ENCODE data around the gene ADPRHL1.
A peak's percentile ranks its signal among the peaks of the same experiment; 100 is the strongest.

The ADPRHL1 gene

DNA sequence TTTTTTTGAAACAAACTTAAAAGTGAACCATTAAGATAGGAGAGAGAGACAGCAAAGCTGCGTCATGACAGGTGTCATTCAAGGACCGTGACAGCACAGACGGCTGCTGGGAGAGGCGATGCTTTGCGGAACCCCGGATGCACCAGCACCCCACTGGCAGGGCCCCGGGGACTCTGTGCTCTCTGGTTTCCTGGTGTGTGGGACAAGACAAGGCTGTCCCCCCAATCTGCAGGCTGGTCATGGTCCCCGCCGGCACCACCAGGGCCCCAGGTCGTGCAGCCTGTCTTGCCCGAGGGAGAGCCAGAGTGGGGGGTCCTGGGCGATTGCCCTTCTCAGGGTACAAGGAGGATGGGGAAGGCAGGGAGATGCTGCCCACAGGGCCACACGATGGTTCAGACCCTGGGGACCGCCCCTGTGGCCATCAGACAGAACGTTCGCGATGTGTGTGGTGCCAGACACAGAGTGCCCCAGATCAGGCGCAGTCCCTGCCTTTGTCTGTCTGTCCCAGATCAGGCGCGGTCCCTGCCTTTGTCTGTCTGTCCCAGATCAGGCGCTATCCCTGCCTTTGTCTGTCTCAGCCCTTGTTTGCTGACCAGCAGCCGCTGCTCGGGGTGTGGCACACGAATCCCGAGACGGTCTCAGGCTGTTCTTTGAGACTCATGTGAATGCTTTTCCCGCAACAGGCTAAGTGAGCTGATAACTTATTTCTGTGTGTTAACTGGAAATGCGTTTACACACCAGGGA lies 36.1 kb downstream of the ADPRHL1 start:
- TF ChIP-seq TCF12 (IDR thresholded peaks at IDR 0.05; ENCODE audit: low read depth): no peak
- TF ChIP-seq CREB1 (IDR thresholded peaks at IDR 0.05; ENCODE audit: low read depth): no peak
- TF ChIP-seq CEBPB (IDR thresholded peaks at IDR 0.05): no peak
- TF ChIP-seq NFIC (IDR thresholded peaks at IDR 0.05): no peak
- no peak for TF ChIP-seq TEAD4 (IDR thresholded peaks at IDR 0.05)
- no peak for TF ChIP-seq TAF1 (IDR thresholded peaks at IDR 0.05; ENCODE audit: low read depth)
- no peak for TF ChIP-seq EGR1 (IDR thresholded peaks at IDR 0.05)
- no peak for TF ChIP-seq FOXM1 (IDR thresholded peaks at IDR 0.05; ENCODE audit: borderline replicate concordance, low read depth)
- TF ChIP-seq RAD21 (IDR thresholded peaks at IDR 0.05; ENCODE audit: low read depth): no peak
- TF ChIP-seq ZBTB7A (IDR thresholded peaks at IDR 0.05; ENCODE audit: low read depth): no peak
- no peak for TF ChIP-seq YY1 (IDR thresholded peaks at IDR 0.05; ENCODE audit: low read depth)
- TF ChIP-seq, protein P1, sequence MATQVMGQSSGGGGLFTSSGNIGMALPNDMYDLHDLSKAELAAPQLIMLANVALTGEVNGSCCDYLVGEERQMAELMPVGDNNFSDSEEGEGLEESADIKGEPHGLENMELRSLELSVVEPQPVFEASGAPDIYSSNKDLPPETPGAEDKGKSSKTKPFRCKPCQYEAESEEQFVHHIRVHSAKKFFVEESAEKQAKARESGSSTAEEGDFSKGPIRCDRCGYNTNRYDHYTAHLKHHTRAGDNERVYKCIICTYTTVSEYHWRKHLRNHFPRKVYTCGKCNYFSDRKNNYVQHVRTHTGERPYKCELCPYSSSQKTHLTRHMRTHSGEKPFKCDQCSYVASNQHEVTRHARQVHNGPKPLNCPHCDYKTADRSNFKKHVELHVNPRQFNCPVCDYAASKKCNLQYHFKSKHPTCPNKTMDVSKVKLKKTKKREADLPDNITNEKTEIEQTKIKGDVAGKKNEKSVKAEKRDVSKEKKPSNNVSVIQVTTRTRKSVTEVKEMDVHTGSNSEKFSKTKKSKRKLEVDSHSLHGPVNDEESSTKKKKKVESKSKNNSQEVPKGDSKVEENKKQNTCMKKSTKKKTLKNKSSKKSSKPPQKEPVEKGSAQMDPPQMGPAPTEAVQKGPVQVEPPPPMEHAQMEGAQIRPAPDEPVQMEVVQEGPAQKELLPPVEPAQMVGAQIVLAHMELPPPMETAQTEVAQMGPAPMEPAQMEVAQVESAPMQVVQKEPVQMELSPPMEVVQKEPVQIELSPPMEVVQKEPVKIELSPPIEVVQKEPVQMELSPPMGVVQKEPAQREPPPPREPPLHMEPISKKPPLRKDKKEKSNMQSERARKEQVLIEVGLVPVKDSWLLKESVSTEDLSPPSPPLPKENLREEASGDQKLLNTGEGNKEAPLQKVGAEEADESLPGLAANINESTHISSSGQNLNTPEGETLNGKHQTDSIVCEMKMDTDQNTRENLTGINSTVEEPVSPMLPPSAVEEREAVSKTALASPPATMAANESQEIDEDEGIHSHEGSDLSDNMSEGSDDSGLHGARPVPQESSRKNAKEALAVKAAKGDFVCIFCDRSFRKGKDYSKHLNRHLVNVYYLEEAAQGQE (IDR thresholded peaks at IDR 0.05; ENCODE audit: low read depth): no peak
- TF ChIP-seq, protein P2, sequence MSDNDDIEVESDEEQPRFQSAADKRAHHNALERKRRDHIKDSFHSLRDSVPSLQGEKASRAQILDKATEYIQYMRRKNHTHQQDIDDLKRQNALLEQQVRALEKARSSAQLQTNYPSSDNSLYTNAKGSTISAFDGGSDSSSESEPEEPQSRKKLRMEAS (IDR thresholded peaks at IDR 0.05): no peak
- no peak for TF ChIP-seq USF1 (IDR thresholded peaks at IDR 0.05)
- TF ChIP-seq EP300 (IDR thresholded peaks at IDR 0.05; ENCODE audit: borderline replicate concordance): no peak

DNA sequence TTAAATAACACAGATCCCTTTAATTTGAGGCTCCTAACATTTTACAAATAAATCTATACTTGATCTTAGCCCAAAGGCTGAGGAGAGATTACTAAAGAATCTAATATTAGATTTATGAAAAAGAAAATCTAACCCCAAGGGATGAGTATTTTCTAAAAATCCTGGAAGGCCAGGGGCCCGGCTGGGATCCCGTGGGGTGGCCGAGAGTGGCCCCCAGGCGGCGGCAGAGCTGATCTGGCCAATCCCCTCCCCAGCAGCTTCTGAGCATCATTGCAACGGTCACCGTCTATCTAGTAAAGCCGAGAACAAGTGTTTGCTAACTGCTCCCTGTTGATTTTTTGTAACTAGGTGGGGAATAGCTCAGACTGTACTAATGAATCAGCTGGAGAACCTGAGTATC lies 37.5 kb downstream of the ADPRHL1 start:
- no peak for TF ChIP-seq TCF12 (IDR thresholded peaks at IDR 0.05; ENCODE audit: low read depth)
- TF ChIP-seq NFIC (IDR thresholded peaks at IDR 0.05): no peak
- no peak for TF ChIP-seq RAD21 (IDR thresholded peaks at IDR 0.05; ENCODE audit: low read depth)
- TF ChIP-seq EP300 (IDR thresholded peaks at IDR 0.05; ENCODE audit: borderline replicate concordance): no peak
- no peak for TF ChIP-seq EGR1 (IDR thresholded peaks at IDR 0.05)

GRCh38 chr13:113415032-113415431 lies 38.3 kb downstream of the ADPRHL1 start:
- TF ChIP-seq FOXM1 (IDR thresholded peaks at IDR 0.05; ENCODE audit: borderline replicate concordance, low read depth): no peak
- TF ChIP-seq, protein P2 (IDR thresholded peaks at IDR 0.05): no peak
- no peak for TF ChIP-seq ZBTB7A (IDR thresholded peaks at IDR 0.05; ENCODE audit: low read depth)
- TF ChIP-seq CEBPB (IDR thresholded peaks at IDR 0.05): no peak
- TF ChIP-seq TEAD4 (IDR thresholded peaks at IDR 0.05): no peak
- TF ChIP-seq RAD21 (IDR thresholded peaks at IDR 0.05; ENCODE audit: low read depth): no peak
- TF ChIP-seq EP300 (IDR thresholded peaks at IDR 0.05; ENCODE audit: borderline replicate concordance): no peak
- TF ChIP-seq, protein P1 (IDR thresholded peaks at IDR 0.05; ENCODE audit: low read depth): no peak
- TF ChIP-seq USF1 (IDR thresholded peaks at IDR 0.05): no peak
- TF ChIP-seq EGR1 (IDR thresholded peaks at IDR 0.05): no peak
- no peak for TF ChIP-seq NFIC (IDR thresholded peaks at IDR 0.05)
- TF ChIP-seq YY1 (IDR thresholded peaks at IDR 0.05; ENCODE audit: low read depth): no peak
- no peak for TF ChIP-seq TCF12 (IDR thresholded peaks at IDR 0.05; ENCODE audit: low read depth)

GRCh38 chr13:113414335-113414734 lies 39.0 kb downstream of the ADPRHL1 start:
- no peak for TF ChIP-seq CEBPB (IDR thresholded peaks at IDR 0.05)
- TF ChIP-seq CREB1 (IDR thresholded peaks at IDR 0.05; ENCODE audit: low read depth): no peak
- no peak for TF ChIP-seq TAF1 (IDR thresholded peaks at IDR 0.05; ENCODE audit: low read depth)
- no peak for TF ChIP-seq TCF12 (IDR thresholded peaks at IDR 0.05; ENCODE audit: low read depth)

DNA sequence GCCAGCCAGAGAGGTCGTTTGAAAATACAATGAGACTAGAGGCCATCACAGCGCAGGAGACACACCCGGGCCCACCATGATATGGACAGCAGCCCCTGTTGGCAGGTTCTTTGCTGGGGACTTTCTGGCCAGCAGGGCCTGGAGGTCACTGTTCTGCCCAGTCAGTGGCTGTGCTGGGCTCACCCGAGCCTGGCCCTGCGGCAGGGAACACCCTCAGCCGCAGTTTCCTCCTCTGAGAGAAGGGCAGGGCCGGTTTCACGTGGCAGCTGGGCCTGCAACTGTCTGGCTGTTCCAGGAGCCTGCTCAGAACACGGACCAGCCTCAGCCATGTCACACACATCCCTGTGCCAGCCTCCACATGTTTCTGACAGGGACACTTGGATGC lies 39.4 kb downstream of the ADPRHL1 start:
- TF ChIP-seq EP300 (IDR thresholded peaks at IDR 0.05; ENCODE audit: borderline replicate concordance) (peak; percentile 6; the same call in 1 of the 2 replicates), CEBPB (IDR thresholded peaks at IDR 0.05) (no peak), TEAD4 (IDR thresholded peaks at IDR 0.05) (no peak), ZBTB7A (IDR thresholded peaks at IDR 0.05; ENCODE audit: low read depth) (peak; percentile 11; the same call in 1 of the 2 replicates), YY1 (IDR thresholded peaks at IDR 0.05; ENCODE audit: low read depth) (peak; percentile 26; the same call in 1 of the 2 replicates), FOXM1 (IDR thresholded peaks at IDR 0.05; ENCODE audit: borderline replicate concordance, low read depth) (no peak)
